ENCODE data around the gene GIT2.
"Not testable (repeated sequence)": the region's sequence is repeated elsewhere in the genome, so short reads cannot be mapped to it uniquely, and the experiment has no call there.

Gene GIT2

DNA sequence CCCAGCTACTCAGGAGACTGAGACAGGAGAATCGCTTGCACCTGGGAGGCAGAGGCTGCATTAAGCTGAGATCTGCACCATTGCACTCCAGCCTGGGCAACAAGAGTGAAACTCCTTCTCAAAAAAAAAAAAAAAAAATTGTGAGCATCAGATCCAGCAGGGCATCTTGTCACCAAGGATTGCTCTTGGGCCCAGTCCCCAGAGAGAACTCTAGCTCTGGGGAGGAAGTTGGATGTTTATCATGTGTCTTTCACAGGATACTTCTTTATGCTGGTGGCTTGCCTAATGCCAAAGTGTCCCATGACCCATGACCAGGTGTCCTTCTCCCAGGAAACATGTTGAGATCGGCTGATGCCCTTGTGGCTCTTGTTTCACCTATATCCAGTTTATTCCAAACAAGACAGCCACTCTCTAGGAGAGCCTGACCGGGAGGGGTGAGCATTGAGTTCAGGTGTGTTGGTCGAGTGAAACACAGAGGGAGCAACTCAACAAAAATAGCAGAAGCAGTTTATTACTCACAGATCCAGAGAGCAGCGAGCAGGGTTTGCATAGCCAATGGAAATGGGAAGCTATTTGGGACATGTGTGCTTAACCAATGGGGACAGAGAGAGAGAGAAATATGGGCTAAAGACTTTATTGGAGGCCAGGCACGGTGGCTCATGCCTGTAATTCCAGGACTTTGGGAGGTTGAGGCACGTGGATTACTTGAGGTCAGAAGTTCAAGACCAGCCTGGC, 102.7 kb downstream of the GIT2 start:
- no peak overlapping the region for H2BK12ac ChIP-seq (ENCODE audit: low read length in 2 of 2)
- H3K4me3 ChIP-seq (ENCODE audit: insufficient read depth in 1 of 2, low read depth in 1 of 2, low read length in 2 of 2) = no peak overlapping the region

GRCh38 chr12:109892748-109893147, 103.4 kb downstream of the GIT2 start:
- Histone ChIP-seq H2AFZ (ENCODE audit: low read depth, low read length) (no peak overlapping the region), H3K14ac (ENCODE audit: low read length in 2 of 2) (no peak overlapping the region)
- 100% methylated on average over 2 of the region's 4 CpGs for WGBS

More for the DNA sequence above, 102.7 kb downstream of the GIT2 start:
- no peak overlapping the region for H2BK15ac ChIP-seq (ENCODE audit: low read depth, poor library complexity, severe bottlenecking)
- H2AFZ ChIP-seq (ENCODE audit: low read depth, low read length) = no peak overlapping the region
- H3K4ac ChIP-seq (ENCODE audit: low read depth in 1 of 2, low read length in 2 of 2) = no peak overlapping the region
- peaks cover 1% of the 10 kb centered on the region for H3K4me1 ChIP-seq (ENCODE audit: control insufficient read depth, insufficient read depth, low read depth, low read length)
- H2AK5ac ChIP-seq (ENCODE audit: low read length, severe bottlenecking) = no peak overlapping the region
- WGBS = 90% methylated on average over 7 of the region's 7 CpGs
- no peak overlapping the region for H3K23ac ChIP-seq (ENCODE audit: low read length in 2 of 2)
- H3K27ac ChIP-seq (ENCODE audit: low read length, poor library complexity, severe bottlenecking) = no peak overlapping the region
- no peaks in the 10 kb centered on the region for H3K36me3 ChIP-seq (ENCODE audit: control insufficient read depth in 1 of 2, insufficient read depth in 2 of 2, low read depth in 1 of 2, low read length in 2 of 2)
- no peaks in the 10 kb centered on the region for H3K27me3 ChIP-seq (ENCODE audit: control insufficient read depth in 1 of 2, insufficient read depth in 1 of 2, low read length in 2 of 2)
- H3K79me1 ChIP-seq (replicated peaks; ENCODE audit: low read length, poor library complexity, severe bottlenecking) = no peaks in the 10 kb centered on the region
- no peak overlapping the region for H3K14ac ChIP-seq (ENCODE audit: low read length in 2 of 2)
- H3K9ac ChIP-seq (ENCODE audit: low read length) = no peak overlapping the region
- no peak overlapping the region for H2BK5ac ChIP-seq (ENCODE audit: low read depth, low read length, poor library complexity, severe bottlenecking)
- H4K8ac ChIP-seq (ENCODE audit: low read length) = no peak overlapping the region
- no peak overlapping the region for H2BK120ac ChIP-seq (ENCODE audit: low read depth, low read length)
- no peak overlapping the region for H3K4me2 ChIP-seq (ENCODE audit: low read length, poor library complexity, severe bottlenecking)
- H3K9me3 ChIP-seq (ENCODE audit: control insufficient read depth, low read length) = no peaks in the 10 kb centered on the region
- H4K91ac ChIP-seq (ENCODE audit: low read length) = no peak overlapping the region
- H3K18ac ChIP-seq (ENCODE audit: low read depth in 1 of 2, low read length in 2 of 2) = no peak overlapping the region
- no peak for DNase-seq

DNA sequence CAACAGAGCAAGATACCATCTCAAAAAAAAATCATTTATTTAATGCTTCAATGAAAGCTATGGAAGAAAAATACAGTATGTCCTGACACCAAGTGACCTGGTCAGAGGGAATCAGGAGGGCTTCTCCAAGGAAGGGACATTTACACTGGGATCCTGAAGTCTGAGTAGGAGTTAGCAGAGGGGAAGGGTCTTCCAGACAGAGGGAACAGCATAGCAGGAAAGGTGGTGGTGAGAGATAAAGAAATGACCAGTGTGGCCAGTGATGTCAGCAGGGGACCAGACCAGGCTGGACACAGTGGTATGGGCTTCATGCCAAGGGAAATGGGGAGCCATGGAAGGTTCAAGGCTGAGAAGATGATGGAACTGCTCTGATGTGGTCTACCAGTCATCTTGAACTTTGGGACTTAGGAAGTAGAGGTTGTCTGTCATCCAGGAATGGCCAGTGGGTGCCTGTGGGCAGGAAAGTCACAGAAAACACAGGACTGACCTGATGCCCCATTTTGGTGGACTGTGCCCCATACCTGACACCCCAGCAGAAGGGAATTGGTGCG, 103.9 kb downstream of the GIT2 start:
- Histone ChIP-seq H3K27ac (ENCODE audit: low read length, poor library complexity, severe bottlenecking) (no peak overlapping the region), H3K18ac (ENCODE audit: low read depth in 1 of 2, low read length in 2 of 2) (no peak overlapping the region), H3K79me1 (replicated peaks; ENCODE audit: low read length, poor library complexity, severe bottlenecking) (no peaks in the 10 kb centered on the region), H3K4me1 (ENCODE audit: control insufficient read depth, insufficient read depth, low read depth, low read length) (peaks cover 5% of the 10 kb centered on the region), H3K9me3 (ENCODE audit: control insufficient read depth, low read length) (no peaks in the 10 kb centered on the region), H2BK12ac (ENCODE audit: low read length in 2 of 2) (no peak overlapping the region), H3K27me3 (ENCODE audit: control insufficient read depth in 1 of 2, insufficient read depth in 1 of 2, low read length in 2 of 2) (no peaks in the 10 kb centered on the region), H3K23ac (ENCODE audit: low read length in 2 of 2) (no peak overlapping the region), H3K36me3 (ENCODE audit: control insufficient read depth in 1 of 2, insufficient read depth in 2 of 2, low read depth in 1 of 2, low read length in 2 of 2) (no peaks in the 10 kb centered on the region), H2BK120ac (ENCODE audit: low read depth, low read length) (no peak overlapping the region), H2AFZ (ENCODE audit: low read depth, low read length) (no peak overlapping the region), H2BK5ac (ENCODE audit: low read depth, low read length, poor library complexity, severe bottlenecking) (no peak overlapping the region), H3K14ac (ENCODE audit: low read length in 2 of 2) (no peak overlapping the region), H4K8ac (ENCODE audit: low read length) (no peak overlapping the region), H3K4me2 (ENCODE audit: low read length, poor library complexity, severe bottlenecking) (no peak overlapping the region), H3K4ac (ENCODE audit: low read depth in 1 of 2, low read length in 2 of 2) (no peak overlapping the region), H3K9ac (ENCODE audit: low read length) (no peak overlapping the region), H4K91ac (ENCODE audit: low read length) (no peak overlapping the region), H2BK15ac (ENCODE audit: low read depth, poor library complexity, severe bottlenecking) (no peak overlapping the region), H2AK5ac (ENCODE audit: low read length, severe bottlenecking) (no peak overlapping the region), H3K4me3 (ENCODE audit: insufficient read depth in 1 of 2, low read depth in 1 of 2, low read length in 2 of 2) (no peak overlapping the region)
- WGBS = 100% methylated on average over 1 of the region's 1 CpG
- no peak for DNase-seq

More at GRCh38 chr12:109892748-109893147, 103.4 kb downstream of the GIT2 start:
- Histone ChIP-seq H3K9ac (ENCODE audit: low read length) (no peak overlapping the region), H4K8ac (ENCODE audit: low read length) (no peak overlapping the region), H3K9me3 (ENCODE audit: control insufficient read depth, low read length) (no peaks in the 10 kb centered on the region), H3K4me3 (ENCODE audit: insufficient read depth in 1 of 2, low read depth in 1 of 2, low read length in 2 of 2) (no peak overlapping the region), H2BK5ac (ENCODE audit: low read depth, low read length, poor library complexity, severe bottlenecking) (no peak overlapping the region), H3K27me3 (ENCODE audit: control insufficient read depth in 1 of 2, insufficient read depth in 1 of 2, low read length in 2 of 2) (no peaks in the 10 kb centered on the region), H3K36me3 (ENCODE audit: control insufficient read depth in 1 of 2, insufficient read depth in 2 of 2, low read depth in 1 of 2, low read length in 2 of 2) (no peaks in the 10 kb centered on the region), H4K91ac (ENCODE audit: low read length) (no peak overlapping the region), H2BK120ac (ENCODE audit: low read depth, low read length) (no peak overlapping the region), H3K27ac (ENCODE audit: low read length, poor library complexity, severe bottlenecking) (no peak overlapping the region), H2AK5ac (ENCODE audit: low read length, severe bottlenecking) (no peak overlapping the region), H3K4ac (ENCODE audit: low read depth in 1 of 2, low read length in 2 of 2) (no peak overlapping the region), H3K18ac (ENCODE audit: low read depth in 1 of 2, low read length in 2 of 2) (no peak overlapping the region), H3K4me1 (ENCODE audit: control insufficient read depth, insufficient read depth, low read depth, low read length) (peaks cover 3% of the 10 kb centered on the region), H2BK15ac (ENCODE audit: low read depth, poor library complexity, severe bottlenecking) (no peak overlapping the region), H2BK12ac (ENCODE audit: low read length in 2 of 2) (no peak overlapping the region), H3K79me1 (replicated peaks; ENCODE audit: low read length, poor library complexity, severe bottlenecking) (no peaks in the 10 kb centered on the region), H3K23ac (ENCODE audit: low read length in 2 of 2) (no peak overlapping the region), H3K4me2 (ENCODE audit: low read length, poor library complexity, severe bottlenecking) (no peak overlapping the region)
- no peak for DNase-seq

- H2BK12ac ChIP-seq (ENCODE audit: low read length in 2 of 2); H3K4me1 ChIP-seq (ENCODE audit: control insufficient read depth, insufficient read depth, low read depth, low read length); H3K36me3 ChIP-seq (ENCODE audit: control insufficient read depth in 1 of 2, insufficient read depth in 2 of 2, low read depth in 1 of 2, low read length in 2 of 2); H2AK5ac ChIP-seq (ENCODE audit: low read length, severe bottlenecking); H3K23ac ChIP-seq (ENCODE audit: low read length in 2 of 2); H3K79me1 ChIP-seq (replicated peaks; ENCODE audit: low read length, poor library complexity, severe bottlenecking); H2AFZ ChIP-seq (ENCODE audit: low read depth, low read length); H3K4ac ChIP-seq (ENCODE audit: low read depth in 1 of 2, low read length in 2 of 2); H3K18ac ChIP-seq (ENCODE audit: low read depth in 1 of 2, low read length in 2 of 2); H2BK5ac ChIP-seq (ENCODE audit: low read depth, low read length, poor library complexity, severe bottlenecking); H3K9me3 ChIP-seq (ENCODE audit: control insufficient read depth, low read length); H4K8ac ChIP-seq (ENCODE audit: low read length); H3K4me2 ChIP-seq (ENCODE audit: low read length, poor library complexity, severe bottlenecking); H2BK120ac ChIP-seq (ENCODE audit: low read depth, low read length); H3K9ac ChIP-seq (ENCODE audit: low read length); H4K91ac ChIP-seq (ENCODE audit: low read length); H2BK15ac ChIP-seq (ENCODE audit: low read depth, poor library complexity, severe bottlenecking); H3K4me3 ChIP-seq (ENCODE audit: insufficient read depth in 1 of 2, low read depth in 1 of 2, low read length in 2 of 2); H3K14ac ChIP-seq (ENCODE audit: low read length in 2 of 2); H3K27ac ChIP-seq (ENCODE audit: low read length, poor library complexity, severe bottlenecking); H3K27me3 ChIP-seq (ENCODE audit: control insufficient read depth in 1 of 2, insufficient read depth in 1 of 2, low read length in 2 of 2); DNase-seq: not testable (repeated sequence)
- 94% methylated on average over 7 of the region's 7 CpGs for WGBS
Observed at GRCh38 chr12:109891731-109892130, 104.4 kb downstream of the GIT2 start.
